ENCODE measurements around the gene CRTC3.
A peak's percentile ranks its signal among the peaks of the same experiment; 100 is the strongest.

Gene CRTC3

DNA sequence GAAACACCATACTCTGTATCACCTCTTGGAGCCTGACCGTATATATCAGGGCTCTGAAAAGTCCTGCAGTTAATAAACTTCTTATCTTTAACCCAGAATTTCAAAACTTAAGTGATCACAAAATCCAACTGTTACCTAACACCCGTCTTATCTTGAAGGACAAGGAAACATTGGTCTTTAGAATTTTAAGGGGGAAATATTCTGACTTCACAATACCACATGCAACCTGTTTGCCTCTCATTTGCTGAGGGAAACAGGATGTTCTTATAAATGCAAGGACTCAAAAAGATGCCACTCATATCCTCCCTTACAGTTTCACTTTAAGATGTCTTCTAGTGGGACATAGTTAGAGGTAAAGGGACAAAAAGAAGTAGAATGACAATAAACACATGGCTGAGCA, 67.9 kb downstream of the CRTC3 start:
- no peak for DNase-seq

DNA sequence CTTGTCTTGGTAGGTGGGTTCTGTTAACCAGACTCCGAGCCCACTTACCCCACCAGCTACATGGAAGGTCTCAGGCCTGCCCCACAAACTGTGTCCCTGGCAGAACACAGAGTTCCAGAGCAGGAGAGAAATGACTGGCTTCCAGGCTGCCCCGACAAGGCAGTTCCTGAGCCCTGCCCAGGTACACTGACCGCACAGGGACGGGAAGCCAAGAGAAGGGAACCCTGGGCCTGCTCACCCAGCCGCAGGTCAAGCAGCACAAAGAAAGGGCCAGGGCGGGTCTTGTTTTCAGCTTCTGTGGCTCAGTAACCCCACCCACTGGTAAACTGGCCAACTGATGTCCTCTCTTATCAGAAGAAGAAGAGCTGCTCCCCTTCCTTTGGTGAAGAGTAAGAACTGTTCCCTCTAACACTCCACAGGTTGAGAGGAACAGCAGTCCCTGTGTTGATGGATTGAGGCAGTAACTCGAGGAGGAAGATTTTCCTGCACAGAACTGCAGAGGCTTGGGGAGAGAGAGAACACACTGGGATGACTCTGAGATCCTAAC, 68.4 kb downstream of the CRTC3 start:
- no peak for DNase-seq

DNA sequence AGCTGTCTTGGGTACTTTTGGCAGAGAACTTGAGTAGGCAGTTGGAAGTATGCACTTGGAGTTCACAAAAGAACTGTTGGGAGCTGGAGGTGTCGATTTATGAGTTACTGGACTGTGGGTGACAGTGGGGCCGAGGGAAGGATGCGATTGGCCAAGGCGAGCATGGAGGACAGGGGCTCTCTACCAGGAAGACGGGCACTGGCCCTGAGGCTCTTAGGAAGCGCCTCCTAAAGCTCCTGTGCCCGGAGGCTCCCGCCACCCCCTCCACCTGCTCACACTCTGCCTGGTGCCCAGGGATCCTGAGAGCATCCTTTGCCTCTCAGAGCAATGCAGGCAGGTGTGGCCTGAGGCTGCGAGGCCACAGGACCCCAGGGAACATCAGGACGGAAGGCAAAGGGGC, 69.0 kb downstream of the CRTC3 start:
- DNase-seq, result no peak

- no peak for DNase-seq
Measured at GRCh38 chr15:90599116-90599515, 69.4 kb downstream of the CRTC3 start.

DNA sequence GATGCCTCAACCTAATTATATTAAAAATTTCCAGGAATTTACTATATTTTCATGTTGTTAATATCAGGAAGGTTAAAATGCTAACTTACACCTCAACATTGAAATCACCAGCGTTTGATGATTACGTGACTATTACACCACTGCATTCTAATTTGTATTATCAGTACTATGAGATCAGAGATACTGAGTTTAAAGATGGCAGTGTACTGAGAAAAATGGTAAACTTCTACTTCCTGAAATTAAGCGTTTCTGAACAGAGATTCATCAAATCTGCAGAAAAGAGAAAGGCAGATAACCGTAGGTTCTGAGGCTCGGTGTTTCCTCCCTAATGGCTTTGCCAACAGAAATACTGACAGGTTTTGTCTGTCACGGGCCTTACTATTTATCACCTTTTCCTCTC, 69.9 kb downstream of the CRTC3 start:
- DNase-seq, result no peak

DNA sequence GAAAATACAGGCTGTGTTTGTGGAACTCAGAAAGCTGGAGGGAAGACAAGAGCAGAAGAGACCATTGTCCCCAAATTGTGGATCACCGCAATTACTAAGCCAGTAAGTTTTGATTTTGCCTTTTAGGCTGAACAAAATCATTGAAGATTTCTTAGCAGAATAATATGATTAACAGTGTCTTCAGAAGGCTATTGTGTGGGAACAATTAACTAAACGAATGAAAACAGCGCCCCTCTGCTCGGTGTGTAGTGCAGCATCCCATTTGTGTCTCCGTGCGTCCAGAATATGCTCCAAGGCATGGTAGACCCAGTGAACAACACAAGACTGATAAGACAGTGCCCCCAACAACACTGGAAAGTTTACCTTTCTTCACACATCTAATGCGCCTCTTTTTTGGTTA, 71.2 kb downstream of the CRTC3 start:
- no peak for DNase-seq

GRCh38 chr15:90603893-90604292, 74.2 kb downstream of the CRTC3 start:
- DNase-seq, result no peak

DNA sequence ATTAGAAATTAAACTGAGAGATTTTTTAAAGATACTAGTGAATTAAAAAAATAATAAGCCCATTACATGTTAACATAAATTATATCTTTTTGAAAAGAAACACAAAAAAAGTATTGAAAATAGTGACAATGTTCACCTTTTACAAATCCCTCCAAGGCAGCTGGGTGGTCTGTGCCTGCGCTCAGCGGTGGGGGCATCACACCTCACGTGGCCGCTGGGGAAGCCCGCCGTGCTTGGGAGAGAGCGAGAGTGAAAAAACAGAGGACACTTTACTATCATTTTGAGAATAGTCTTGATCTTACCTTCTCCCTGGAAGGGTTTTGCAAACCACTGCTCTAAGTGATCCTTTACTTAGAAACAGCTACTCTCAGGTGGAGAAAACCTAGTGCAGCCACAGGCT, 76.9 kb downstream of the CRTC3 start:
- no peak for DNase-seq

- no peak for DNase-seq
Measured at GRCh38 chr15:90607361-90607760, 77.6 kb downstream of the CRTC3 start.

DNA sequence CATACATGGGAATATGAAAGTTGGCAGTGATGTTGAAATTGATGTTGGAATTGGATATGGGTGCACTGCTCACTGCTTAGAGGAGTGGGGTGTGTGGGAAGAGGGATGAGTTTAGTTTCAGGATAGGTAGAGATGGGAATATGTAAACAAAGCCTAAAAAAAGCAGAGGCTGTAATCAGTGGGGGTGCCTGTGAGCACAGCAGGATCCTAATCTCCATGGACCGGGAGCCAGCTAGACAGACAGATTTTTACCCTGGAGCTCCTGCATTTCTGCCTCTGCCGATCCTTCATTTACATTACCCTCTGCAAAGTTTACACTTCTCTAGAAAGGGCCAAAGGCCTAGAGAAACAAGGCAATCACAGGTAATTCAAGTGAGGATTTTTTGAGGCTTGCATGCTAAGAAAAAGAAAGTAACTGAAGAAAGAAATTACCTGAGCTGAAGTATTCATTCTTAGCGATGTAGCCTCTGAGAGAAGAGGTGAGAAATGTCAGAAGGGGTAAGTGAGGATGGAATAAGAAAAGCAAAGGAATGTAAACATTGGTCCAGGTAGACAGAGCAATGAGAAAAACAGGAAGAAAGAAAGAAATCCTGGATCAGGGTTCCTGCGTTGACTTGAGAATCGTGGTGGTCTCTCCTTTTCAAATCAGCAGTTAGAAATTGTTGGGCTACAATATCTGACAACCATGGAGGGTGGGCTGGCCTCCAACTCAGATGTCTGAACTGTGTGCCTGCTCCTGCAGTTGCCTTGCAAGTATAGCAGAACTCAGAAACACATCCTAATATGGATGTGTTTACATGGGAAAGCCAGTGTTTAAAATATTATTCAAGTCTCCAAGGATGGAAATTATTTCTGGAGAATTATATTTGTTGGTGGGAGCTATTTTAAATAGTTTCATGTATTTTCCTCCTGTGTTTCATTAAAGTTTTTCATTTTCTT, 79.8 kb downstream of the CRTC3 start:
- DNase-seq, result peak; percentile 41

GRCh38 chr15:90610190-90610589, 80.5 kb downstream of the CRTC3 start:
- peak; percentile 31 for DNase-seq

DNA sequence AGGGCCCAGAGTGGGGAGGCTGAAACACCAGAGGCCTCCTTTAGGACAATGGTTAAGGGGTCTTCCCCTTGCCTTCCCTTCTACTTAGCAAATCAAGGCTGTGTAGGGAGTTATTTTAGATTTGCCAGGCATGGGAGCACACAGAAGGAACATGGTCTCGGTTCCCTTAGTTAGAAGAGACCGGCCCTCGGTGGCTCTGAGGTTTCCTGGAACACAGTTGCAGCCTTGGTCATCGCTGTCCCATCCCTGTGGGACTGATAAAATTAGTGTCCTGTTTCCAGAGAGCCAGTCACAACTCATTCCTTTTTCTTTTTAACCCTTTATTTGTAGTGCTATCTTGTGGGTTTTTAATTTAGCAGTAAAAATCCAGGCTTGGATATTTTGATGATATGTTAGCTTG, 81.4 kb downstream of the CRTC3 start:
- no peak for DNase-seq

DNA sequence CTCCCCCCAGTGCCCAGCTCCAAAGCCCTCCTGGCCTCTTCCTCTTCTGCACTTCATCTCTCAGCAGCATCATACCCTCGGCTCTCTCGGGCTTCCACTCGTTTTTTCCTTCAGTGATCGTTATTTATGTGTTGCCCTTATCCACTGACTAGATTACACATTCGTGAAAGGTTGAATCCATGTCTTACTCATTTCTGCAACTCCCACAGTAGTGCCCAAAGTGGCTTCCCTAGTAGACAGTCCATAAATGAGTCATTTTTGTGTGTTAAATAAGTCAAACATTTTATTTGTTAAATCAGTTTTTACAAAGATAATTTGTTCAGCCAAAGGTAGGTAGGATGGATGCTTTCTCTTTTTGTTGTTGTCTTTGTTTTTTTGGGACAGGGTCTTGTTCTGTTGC, 87.4 kb downstream of the CRTC3 start:
- DNase-seq, result no peak

GRCh38 chr15:90617668-90618097, 88.0 kb downstream of the CRTC3 start:
- DNase-seq, result no peak

DNA sequence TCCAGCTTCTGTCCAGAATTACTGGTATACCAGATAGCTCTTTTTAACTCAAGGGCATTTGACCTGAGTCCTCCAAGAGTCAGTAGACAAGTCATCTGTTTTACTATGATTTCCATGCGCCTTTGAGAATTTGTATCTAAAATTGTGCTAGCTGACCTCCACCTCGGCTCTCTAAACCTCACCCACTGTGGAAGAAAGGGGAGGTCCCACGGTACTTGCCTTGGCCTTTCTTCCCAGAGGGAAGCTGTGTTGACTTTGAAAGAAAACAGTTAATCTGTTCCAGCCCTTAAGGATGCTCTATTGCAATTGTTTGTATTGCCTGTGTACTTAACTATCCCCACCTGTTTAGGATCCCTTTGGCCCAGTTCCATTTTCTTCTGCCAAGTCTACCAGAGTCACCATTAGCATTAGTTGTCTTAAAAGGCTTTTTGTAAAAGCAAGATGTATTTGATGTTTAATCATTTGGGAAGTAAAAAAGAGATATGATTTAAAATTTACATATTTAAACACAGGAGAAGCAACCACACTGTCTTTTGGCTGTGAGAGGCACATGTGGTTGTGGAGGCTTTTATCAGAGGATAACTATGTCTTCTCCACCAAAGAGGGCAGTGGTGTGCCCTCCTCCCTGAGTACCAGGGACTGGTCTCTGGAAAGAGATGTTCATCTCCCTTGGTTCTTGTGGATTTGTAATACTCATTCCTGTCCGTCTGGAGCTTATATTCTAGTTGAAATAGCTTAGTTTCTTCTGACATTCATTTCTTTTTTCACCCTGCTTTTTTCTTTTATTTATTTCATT, 88.8 kb downstream of the CRTC3 start:
- no peak for DNase-seq

- DNase-seq, result no peak
Measured at GRCh38 chr15:90619468-90619867, 89.7 kb downstream of the CRTC3 start.

DNA sequence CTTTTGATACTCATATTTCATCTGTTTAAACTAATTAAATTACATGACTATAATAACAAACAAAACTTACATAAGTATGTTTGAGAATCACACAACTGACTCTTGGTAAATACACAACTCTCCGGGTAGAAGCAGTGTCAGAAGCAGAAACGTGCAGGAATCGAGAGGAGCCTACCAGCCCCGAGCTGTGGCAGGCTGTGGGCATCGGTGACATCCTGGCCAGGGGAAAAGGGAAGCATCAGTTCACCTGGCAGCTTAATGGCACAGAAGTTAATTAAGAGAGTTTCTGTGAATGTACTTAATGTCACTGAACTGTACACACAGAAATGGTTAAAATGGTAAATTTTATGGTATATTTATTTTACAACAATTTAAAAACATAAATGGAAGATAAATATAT, 90.2 kb downstream of the CRTC3 start:
- no peak for DNase-seq

DNA sequence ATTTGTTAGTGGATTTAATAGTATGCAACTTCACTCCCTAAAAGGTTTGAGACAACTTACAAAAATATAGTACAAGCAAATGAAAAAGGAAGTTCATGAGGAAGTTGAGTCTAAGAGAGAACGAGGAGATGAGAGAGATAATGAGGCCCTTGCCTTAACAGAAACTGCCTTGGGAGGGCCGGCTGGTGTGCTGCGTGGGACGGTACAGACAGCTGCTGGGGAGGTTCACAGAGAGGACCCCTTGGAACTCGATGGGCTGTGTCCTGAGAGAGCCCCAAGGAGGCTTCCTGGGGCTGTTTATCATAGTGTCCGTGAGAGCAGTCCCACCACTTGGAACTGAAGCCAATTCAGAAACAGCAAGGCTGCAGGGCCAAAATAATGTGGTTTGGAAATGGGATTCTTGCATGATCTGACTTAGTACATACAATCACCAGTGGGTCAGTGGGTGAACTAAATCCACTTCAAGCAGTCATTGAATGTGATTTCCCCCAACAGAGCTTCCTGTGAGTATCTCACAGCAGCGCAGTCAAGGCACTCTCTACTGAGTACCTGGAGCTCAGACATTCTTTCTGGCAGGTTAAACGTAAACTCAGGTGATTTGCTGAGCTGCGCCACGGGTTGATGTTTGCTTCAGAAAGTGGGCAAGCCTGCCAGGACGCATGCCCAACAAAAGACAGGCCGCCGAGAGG, 90.8 kb downstream of the CRTC3 start:
- DNase-seq, result no peak

DNA sequence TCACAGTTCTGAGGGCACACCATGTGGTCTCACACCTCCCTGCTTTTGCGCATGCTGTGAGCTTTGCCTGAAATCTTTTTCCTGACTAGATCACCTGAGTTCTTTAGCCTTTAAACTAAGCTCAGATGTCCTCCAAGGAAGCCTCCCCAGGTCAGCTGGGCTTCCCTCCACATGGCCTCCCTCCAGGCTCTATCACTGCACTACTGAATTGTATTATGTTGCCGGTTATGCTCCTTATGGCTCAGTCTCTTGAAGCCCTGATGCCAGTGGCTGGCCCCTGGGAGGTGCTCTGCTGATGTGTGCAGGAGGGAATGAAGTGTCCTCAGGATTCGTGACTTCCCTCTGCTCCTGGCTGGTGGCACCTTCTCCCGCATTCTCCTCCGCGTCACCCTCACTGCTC, 94.1 kb downstream of the CRTC3 start:
- no peak for DNase-seq

DNA sequence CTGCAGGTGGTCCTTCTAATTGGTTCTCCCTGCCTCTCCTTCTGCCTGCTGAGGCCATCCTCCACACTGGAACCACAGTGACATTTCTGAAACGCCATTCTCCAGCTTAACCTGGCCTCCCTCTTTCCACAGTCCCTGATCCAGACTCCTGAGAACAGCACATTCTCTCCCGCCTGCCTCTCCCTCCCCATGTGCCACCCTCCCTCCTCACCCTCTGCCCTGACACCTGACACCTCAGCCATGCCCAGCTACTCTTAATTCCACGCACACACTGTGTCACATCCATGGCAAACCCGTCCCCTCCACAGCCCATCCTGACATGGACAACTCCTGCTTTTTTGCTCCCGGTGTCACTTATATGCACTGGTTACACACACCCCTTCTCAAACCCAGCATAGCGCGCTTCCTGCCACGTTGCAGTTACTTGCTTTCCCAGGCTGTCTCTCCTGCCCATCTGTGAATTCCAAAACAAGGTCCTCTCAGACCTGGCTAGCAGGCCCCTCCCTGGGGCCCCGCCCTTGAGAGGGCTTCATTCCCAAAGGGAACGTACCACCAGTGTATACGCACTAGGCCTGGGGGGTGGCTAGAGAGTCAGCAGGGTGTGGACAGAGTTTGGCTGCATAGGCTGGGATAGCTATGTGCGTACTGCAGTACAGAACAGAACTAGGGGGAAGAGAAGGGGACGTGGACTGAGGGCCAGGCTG, 94.7 kb downstream of the CRTC3 start:
- no peak for DNase-seq

DNA sequence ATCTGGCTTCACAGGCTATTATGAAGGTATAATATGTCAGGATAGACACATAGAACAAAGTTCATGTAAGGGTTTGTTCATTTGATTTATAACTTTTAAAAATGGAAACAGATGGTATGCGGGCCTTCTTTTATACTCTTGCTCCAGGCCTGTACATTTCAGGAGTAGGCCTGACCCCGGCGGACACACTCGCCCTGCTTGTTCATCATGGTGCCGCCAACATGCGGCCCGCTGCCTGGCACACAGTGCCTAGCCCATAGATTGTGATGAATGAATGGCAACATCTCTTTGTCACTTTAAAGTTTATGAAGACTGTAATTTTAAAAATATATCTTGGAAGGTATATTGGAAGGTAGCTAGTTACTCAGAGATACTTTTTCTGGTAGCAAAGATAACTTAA, 95.3 kb downstream of the CRTC3 start:
- DNase-seq, result no peak

DNA sequence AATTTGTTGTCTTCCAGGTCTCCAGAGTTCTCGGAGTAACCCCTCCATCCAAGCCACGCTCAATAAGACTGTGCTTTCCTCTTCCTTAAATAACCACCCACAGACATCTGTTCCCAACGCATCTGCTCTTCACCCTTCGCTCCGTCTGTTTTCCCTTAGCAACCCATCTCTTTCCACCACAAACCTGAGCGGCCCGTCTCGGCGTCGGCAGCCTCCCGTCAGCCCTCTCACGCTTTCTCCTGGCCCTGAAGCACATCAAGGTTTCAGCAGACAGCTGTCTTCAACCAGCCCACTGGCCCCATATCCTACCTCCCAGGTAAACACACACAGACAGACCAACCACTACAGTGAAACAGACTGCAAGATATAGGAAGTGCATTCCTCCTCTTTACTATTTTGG, 99.5 kb downstream of the CRTC3 start:
- DNase-seq, result no peak

GRCh38 chr15:90633360-90633759, 103.6 kb downstream of the CRTC3 start:
- DNase-seq, result no peak

Measured in eye (tissue), 1 donor.